GM12878 (cell line): ENCODE results near the gene IL34. TPM values are rescaled to one million over a fixed set of nuclear protein-coding genes. Genes with fewer than 3 reads are reported as not detected.
"Not testable (repeated sequence)": the region's sequence is repeated elsewhere in the genome, so short reads cannot be mapped to it uniquely, and the experiment has no call there.

ENCODE experiments used
- ATAC-seq: fragments of 200-7000 bp; cut with Tn5 transposase; 3 replicates; pipeline ENCODE4 v1.9.1; 2020; ENCODE audit warnings: mild to moderate bottlenecking, moderate library complexity
- BruUV-seq: library from RNA; stranded (reverse); fragments of 400-500 nt; replicated peaks from 2 replicates; lab custom pipeline; 2021; lab: Mats Ljungman, UMichigan
- CTCF ChIA-PET: fragments of 300-600 bp; sonication (Branson Sonifier 250); formaldehyde crosslinking; extraction: SDS; loops from one replicate; lab custom pipeline; 2021; ENCODE audit warnings: inconsistent platforms; lab: Yijun Ruan, JAX
- POLR2A ChIA-PET: fragments of 350-600 bp; formaldehyde crosslinking; extraction: SDS; loops from one replicate; lab custom pipeline; 2021; ENCODE audit warnings: inconsistent platforms; lab: Charles Lee
- RAD21 ChIA-PET: fragments of 300-600 bp; sonication (Branson Sonifier 250); formaldehyde crosslinking; loops from one replicate; lab custom pipeline; 2023; ENCODE audit warnings: antibody characterized with exemption; ENCODE audit not compliant: unreplicated experiment; lab: Charles Lee
- SMC1A ChIA-PET: fragments of 300-600 bp; sonication (Branson Sonifier 250); formaldehyde crosslinking; loops from one replicate; lab custom pipeline; 2023; ENCODE audit not compliant: unreplicated experiment, uncharacterized antibody; lab: Charles Lee
- DNase-seq: peaks from one replicate; pipeline ENCODE4 v3.0.0-alpha.2; 2011; ENCODE audit warnings: low read depth, low spot score
- FAIRE-seq: peaks from 3 replicates; lab custom pipeline; 2011; peaks lifted over from hg19 to GRCh38; lab: Jason Lieb, UNC
- H2AFZ ChIP-seq: 2 replicates; pipeline ENCODE4 v1.6.0; 2011; ENCODE audit warnings: low read depth, low read length, control low read depth; ENCODE audit not compliant: control insufficient read depth
- H3K27ac ChIP-seq: 2 replicates; pipeline ENCODE4 v1.5.1; 2011; ENCODE audit warnings: control low read depth; ENCODE audit not compliant: control insufficient read depth, insufficient read depth
- H3K27me3 ChIP-seq, 2 experiments: replicated peaks in 1 of 2; 2 replicates each; pipeline versions ENCODE4 v1.6.0 to v1.6.1; 2011; ENCODE audit warnings: low read length in 1 of 2; ENCODE audit not compliant: control insufficient read depth in 2 of 2, insufficient read depth in 2 of 2
- H3K36me3 ChIP-seq, 2 experiments: 2 replicates each; pipeline ENCODE4 v1.5.1; 2011; ENCODE audit warnings: low read length in 1 of 2; ENCODE audit not compliant: control insufficient read depth in 2 of 2, insufficient read depth in 2 of 2
- H3K4me1 ChIP-seq: 2 replicates; pipeline ENCODE4 v1.6.1; 2011; ENCODE audit warnings: mild to moderate bottlenecking, low read length, moderate library complexity, mixed read lengths; ENCODE audit not compliant: control insufficient read depth, insufficient read depth
- H3K4me2 ChIP-seq: 2 replicates; pipeline ENCODE4 v1.6.0; 2011; ENCODE audit warnings: control low read depth; ENCODE audit not compliant: control insufficient read depth, insufficient read depth
- H3K4me3 ChIP-seq: fragments of 200-600 bp; sonication (generic); 2 replicates; pipeline ENCODE4 v1.5.1; 2016
- H3K79me2 ChIP-seq: 2 replicates; pipeline ENCODE4 v1.6.0; 2011; ENCODE audit warnings: low read length; ENCODE audit not compliant: control insufficient read depth, insufficient read depth
- H3K9ac ChIP-seq: 2 replicates; pipeline ENCODE4 v1.8.0; 2011; ENCODE audit warnings: low read length, control low read depth, mixed read lengths; ENCODE audit not compliant: control insufficient read depth, insufficient read depth
- H3K9me3 ChIP-seq: replicated peaks from 3 replicates; pipeline ENCODE4 v1.5.1; 2011; ENCODE audit warnings: mild to moderate bottlenecking, low read length; ENCODE audit not compliant: control insufficient read depth, insufficient read depth
- H4K20me1 ChIP-seq: 2 replicates; pipeline ENCODE4 v1.6.0; 2011; ENCODE audit not compliant: control insufficient read depth, insufficient read depth
- BACH1 ChIP-seq: fragments of 450-650 bp; IDR thresholded peaks from 2 replicates; pipeline ENCODE4 v1.6.1; 2017; ENCODE audit warnings: mild to moderate bottlenecking, borderline replicate concordance
- BMI1 ChIP-seq: fragments of 450-650 bp; IDR thresholded peaks from 2 replicates; pipeline ENCODE4 v1.6.1; 2016; ENCODE audit warnings: mild to moderate bottlenecking, moderate library complexity, borderline replicate concordance
- CHD2 ChIP-seq: IDR thresholded peaks from 2 replicates; pipeline ENCODE4 v1.6.1; 2011; ENCODE audit warnings: low read depth, low read length, improper control_type of control experiment, borderline replicate concordance
- CREM ChIP-seq: IDR thresholded peaks from 2 replicates; pipeline ENCODE4 v1.6.1; 2014; ENCODE audit warnings: antibody characterized with exemption, low read depth
- CTCF ChIP-seq, 3 experiments: IDR thresholded peaks in 2 of 3; conservative IDR thresholded peaks in 1 of 3; 2 replicates each; pipeline ENCODE4 v1.5.1; 2011; ENCODE audit warnings: low read depth in 3 of 3, low read length in 3 of 3, mild to moderate bottlenecking in 3 of 3, control low read depth in 2 of 3, moderate library complexity in 2 of 3, inconsistent platforms in 1 of 3, mixed read lengths in 1 of 3; ENCODE audit not compliant: control insufficient read depth in 2 of 3, insufficient read depth in 1 of 3; ENCODE audit errors: extremely low read depth in 1 of 3
- ESRRA ChIP-seq: IDR thresholded peaks from 2 replicates; pipeline ENCODE4 v1.6.1; 2012; ENCODE audit warnings: mild to moderate bottlenecking, low read length, improper control_type of control experiment
- ETV6 ChIP-seq, 2 experiments: fragments of 450-650 bp in 1 of 2; IDR thresholded peaks in 1 of 2; conservative IDR thresholded peaks in 1 of 2; 2 replicates each; pipeline ENCODE4 v1.6.1; 2014; ENCODE audit warnings: antibody characterized with exemption in 1 of 2, borderline replicate concordance in 1 of 2, low read depth in 1 of 2, mild to moderate bottlenecking in 1 of 2, moderate library complexity in 1 of 2
- MYC ChIP-seq: IDR thresholded peaks from 2 replicates; pipeline ENCODE4 v1.6.1; 2011; ENCODE audit warnings: mild to moderate bottlenecking, low read length, moderate library complexity, inconsistent platforms; ENCODE audit not compliant: insufficient read depth, insufficient replicate concordance, insufficient read length, severe bottlenecking
- NRF1 ChIP-seq: conservative IDR thresholded peaks from 2 replicates; pipeline ENCODE4 v1.6.1; 2011; ENCODE audit warnings: mild to moderate bottlenecking, low read depth, low read length, improper control_type of control experiment
- PML ChIP-seq: IDR thresholded peaks from 2 replicates; pipeline ENCODE4 v1.6.1; 2012; ENCODE audit warnings: low read length, inconsistent platforms
- RAD21 ChIP-seq: IDR thresholded peaks from 2 replicates; pipeline ENCODE4 v1.6.1; 2011; ENCODE audit warnings: mild to moderate bottlenecking, low read depth, low read length, moderate library complexity; ENCODE audit not compliant: insufficient read depth
- TBL1XR1 ChIP-seq: IDR thresholded peaks from 2 replicates; pipeline ENCODE4 v1.6.1; 2012; ENCODE audit warnings: low read depth, low read length, improper control_type of control experiment
- WGBS: methylation state at CpG from one replicate; pipeline ENCODE4 v1.1.6; 2016; ENCODE audit warnings: low lambda C conversion rate; ENCODE audit not compliant: insufficient replicate concordance, insufficient coverage; ENCODE audit errors: missing lambda C conversion rate; 5-methylcytosine and 5-hydroxymethylcytosine counted together
- in situ Hi-C: fragments of 300-500 bp; cut with MboI; formaldehyde crosslinking; loops from 9 replicates; pipeline ENCODE4 v1.14.3; 2018; ENCODE audit warnings: mixed read lengths
- intact Hi-C: fragments of 100-400 bp; cut with micrococcal nuclease; formaldehyde crosslinking; loops from one replicate; pipeline ENCODE4 v1.14.2; 2022; ENCODE audit not compliant: unreplicated experiment
- polyA plus RNA-seq, 11 experiments: library from polyadenylated mRNA; depleted of rRNA in 4 of 11; unstranded in 6 of 11; stranded (reverse) in 5 of 11; fragments of >200 nt; fragmentation: Nextera tagmentation in 4 of 11; fragmentation: Illumina TruSeq in 1 of 11; extraction: Ambion mirVana in 4 of 11; extraction: Trizol in 1 of 11; gene quantifications; 1 replicate in 1 of 11; 2 replicates in 10 of 11; pipeline versions ENCODE4 v1.2.1 to v1.2.3, GENCODE V29; 2011 to 2016; ENCODE audit warnings: inconsistent platforms in 2 of 11, missing spikeins in 2 of 11, low read depth in 1 of 11
- total RNA-seq, 4 experiments: library from RNA; depleted of rRNA in 3 of 4; stranded (reverse); fragments of >200 nt in 3 of 4; fragmentation: Illumina TruSeq in 1 of 4; extraction: Trizol in 1 of 4; gene quantifications; 2 replicates each; pipeline versions ENCODE4 v1.2.1 to v1.2.3, GENCODE V29; 2013 to 2021

IL34 gene
- total and polyA plus RNA-seq, 10 of the 15 experiments (the other 5 are each of a cell fraction or from before 2014, with no cell fraction given): 0.27 to 0.40 TPM; not detected in 8

GRCh38 chr16:70643264-70643663 lies 3.1 kb upstream of the IL34 start:
- H3K9me3 ChIP-seq, DNase-seq, CTCF ChIA-PET, intact Hi-C loops, H3K79me2 ChIP-seq, H3K4me3 ChIP-seq, BruUV-seq, FAIRE-seq, H3K36me3 ChIP-seq, H3K9ac ChIP-seq, H4K20me1 ChIP-seq, H3K4me2 ChIP-seq, H3K27ac ChIP-seq, SMC1A ChIA-PET, H3K27me3 ChIP-seq, POLR2A ChIA-PET, in situ Hi-C loops, RAD21 ChIA-PET, ATAC-seq, H3K4me1 ChIP-seq, H2AFZ ChIP-seq: not testable (repeated sequence)
- 37% methylated on average over 7 of the region's 7 CpGs for WGBS

GRCh38 chr16:70644763-70645597 lies 1.4 kb upstream of the IL34 start:
- WGBS: 28% methylated on average over 10 of the region's 10 CpGs
- H3K4me3 ChIP-seq: no peak overlapping the region
- no peak overlapping the region for H2AFZ ChIP-seq
- no peak overlapping the region for H3K27ac ChIP-seq
- ChIA-PET RAD21 (no interaction called here), SMC1A (no interaction called here), POLR2A (no interaction called here), CTCF (no interaction called here)
- FAIRE-seq (no peak), DNase-seq (no peak), ATAC-seq (peak; percentile 54)
- no TSS peak for BruUV-seq
- no peaks in the 10 kb centered on the region for H4K20me1 ChIP-seq
- no peaks in the 10 kb centered on the region for H3K4me1 ChIP-seq
- intact Hi-C loops (no loop called here), in situ Hi-C loops (no loop called here)
- H3K27me3 ChIP-seq: no peaks in the 10 kb centered on the region
- H3K9me3 ChIP-seq: no peaks in the 10 kb centered on the region
- no peak overlapping the region for H3K9ac ChIP-seq
- no peaks in the 10 kb centered on the region for H3K79me2 ChIP-seq
- no peaks in the 10 kb centered on the region for H3K36me3 ChIP-seq
- H3K4me2 ChIP-seq: no peak overlapping the region
- TF ChIP-seq PML (no peak), MYC (no peak), CREM (no peak), CHD2 (no peak), NRF1 (no peak), BACH1 (no peak), CTCF (IDR thresholded peaks at IDR 0.05 in 2 of 3, conservative IDR thresholded peaks at IDR 0.05 in 1 of 3; ENCODE audit: control insufficient read depth in 2 of 3, extremely low read depth in 1 of 3, insufficient read depth in 1 of 3, low read depth in 3 of 3, low read length in 3 of 3) (0 out of 6 replicates have a peak, but pooled peaks of 1 of the 3 experiments have one; percentile 2), ETV6 (conservative IDR thresholded peaks at IDR 0.05 in 1 of 2, IDR thresholded peaks at IDR 0.05 in 1 of 2; ENCODE audit: borderline replicate concordance in 1 of 2, low read depth in 1 of 2) (peak in 1 of 2 experiments; percentile 53; a peak in 1 of 4 replicates), ESRRA (no peak), BMI1 (no peak), RAD21 (peak; percentile 26; the same call in 1 of the 2 replicates), TBL1XR1 (no peak)
